ENCODE measurements around the gene SSR1.

SSR1 gene

GRCh38 chr6:7261852-7262461 is 51.0 kb downstream of the SSR1 start:
- no peak for TF ChIP-seq CTCF (IDR thresholded peaks at IDR 0.05; ENCODE audit: low read depth, low read length, missing control alignments)
- peak overlapping the region; percentile 51 for H3K4me3 ChIP-seq (replicated peaks; ENCODE audit: low read depth, low read length)
- no peak for DNase-seq (ENCODE audit: extremely low read depth, low read depth)

- no peak for TF ChIP-seq CTCF (IDR thresholded peaks at IDR 0.05; ENCODE audit: low read depth, low read length, missing control alignments)
- H3K4me3 ChIP-seq (replicated peaks; ENCODE audit: low read depth, low read length), result peak overlapping the region; percentile 51
- DNase-seq (ENCODE audit: extremely low read depth, low read depth), result peak; percentile 66
These were observed 51.8 kb downstream of the SSR1 start for GRCh38 chr6:7261032-7261841.

DNA sequence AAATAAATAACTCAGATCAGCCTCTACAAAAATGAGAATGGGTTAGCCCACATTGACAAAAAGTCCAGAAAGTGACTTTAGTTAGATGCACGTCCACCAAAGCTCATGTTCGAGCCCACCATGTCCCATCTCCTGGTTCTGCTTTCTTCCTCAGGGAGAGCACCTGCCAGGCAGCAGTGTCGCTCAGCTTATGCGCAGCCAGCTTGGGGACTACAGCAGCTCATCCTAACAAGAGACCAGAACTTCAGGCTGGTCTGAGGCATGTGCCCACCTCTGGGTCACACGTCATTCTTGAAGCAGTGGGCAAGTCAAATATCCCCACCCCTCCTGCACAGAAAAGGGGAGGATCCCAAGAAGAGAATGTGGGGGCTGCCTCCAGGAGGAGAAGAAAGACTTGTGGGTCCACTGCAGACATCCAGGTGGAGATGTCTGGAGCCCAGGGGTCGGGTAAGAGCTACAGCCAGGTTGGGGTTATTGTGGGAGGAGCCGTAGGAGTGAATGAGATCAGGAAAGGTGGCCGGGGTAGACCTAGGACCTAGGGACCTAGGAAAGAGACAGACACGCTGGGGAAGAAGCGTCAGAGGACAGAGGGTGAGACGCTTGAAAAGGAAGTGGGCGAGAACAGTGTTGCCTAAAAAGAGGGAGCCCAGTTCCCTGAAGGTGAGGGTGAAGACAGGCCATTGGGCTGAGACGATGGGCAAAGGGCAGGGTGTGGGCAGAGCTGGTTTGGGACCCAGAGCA is 52.5 kb downstream of the SSR1 start:
- TF ChIP-seq CTCF (IDR thresholded peaks at IDR 0.05; ENCODE audit: low read depth, low read length, missing control alignments), result no peak
- H3K4me3 ChIP-seq (replicated peaks; ENCODE audit: low read depth, low read length), result peak overlapping the region; percentile 51
- DNase-seq (ENCODE audit: extremely low read depth, low read depth), result no peak

GRCh38 chr6:7258231-7258763 is 54.7 kb downstream of the SSR1 start:
- no peak for TF ChIP-seq CTCF (IDR thresholded peaks at IDR 0.05; ENCODE audit: low read depth, low read length, missing control alignments)
- no peak for DNase-seq (ENCODE audit: extremely low read depth, low read depth)
- no peak overlapping the region for H3K4me3 ChIP-seq (replicated peaks; ENCODE audit: low read depth, low read length)

GRCh38 chr6:7257521-7258230 is 55.3 kb downstream of the SSR1 start:
- H3K4me3 ChIP-seq (replicated peaks; ENCODE audit: low read depth, low read length), result no peak overlapping the region
- TF ChIP-seq CTCF (IDR thresholded peaks at IDR 0.05; ENCODE audit: low read depth, low read length, missing control alignments), result no peak
- DNase-seq (ENCODE audit: extremely low read depth, low read depth), result no peak

DNA sequence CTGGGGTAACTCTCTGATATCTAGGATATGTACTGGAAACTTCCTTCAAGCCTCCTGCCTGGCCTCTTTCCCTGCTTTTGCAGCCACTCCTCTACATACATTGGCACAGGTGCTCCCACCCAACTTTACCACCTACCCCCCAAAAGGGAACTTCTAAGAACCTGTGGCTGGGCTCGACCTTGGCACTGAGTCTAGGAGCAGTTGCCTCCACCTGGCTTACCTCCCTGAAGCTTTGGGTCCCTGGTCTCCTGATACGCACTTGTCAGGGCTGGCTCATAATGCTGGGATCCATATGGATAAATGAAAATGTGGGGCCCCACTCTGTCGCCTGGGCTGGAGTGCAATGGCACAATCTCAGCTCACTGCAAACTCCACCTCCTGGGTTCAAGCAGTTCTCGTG is 56.2 kb downstream of the SSR1 start:
- no peak overlapping the region for H3K4me3 ChIP-seq (replicated peaks; ENCODE audit: low read depth, low read length)
- no peak for DNase-seq (ENCODE audit: extremely low read depth, low read depth)
- no peak for TF ChIP-seq CTCF (IDR thresholded peaks at IDR 0.05; ENCODE audit: low read depth, low read length, missing control alignments)

All from HFF-Myc (cell line).